Prostate gland (tissue), 2 donors: ENCODE data around the gene MORC4. TPM values are rescaled to one million over a fixed set of nuclear protein-coding genes. Genes with fewer than 3 reads are reported as not detected.

ENCODE experiments used
- DNase-seq: peaks from one replicate; pipeline ENCODE4 v3.0.0-alpha.2; 2019; ENCODE audit warnings: low spot score
- H3K27ac ChIP-seq, 2 donors: fragments of 200-600 bp; sonication (generic); 2 replicates each; pipeline ENCODE4 v1.5.1; 2017 to 2019
- H3K27me3 ChIP-seq: fragments of 200-600 bp; sonication (generic); replicated peaks from 2 replicates; pipeline ENCODE4 v1.5.1; 2019; ENCODE audit not compliant: insufficient read depth
- H3K36me3 ChIP-seq, 2 donors: fragments of 200-600 bp; sonication (generic); 1 replicate in 1 of 2; 2 replicates in 1 of 2; pipeline versions ENCODE4 v1.5.1 to v1.8.1; 2017 to 2019
- H3K4me1 ChIP-seq: fragments of 200-600 bp; sonication (generic); replicated peaks from 2 replicates; pipeline ENCODE4 v1.5.1; 2019
- H3K4me3 ChIP-seq, 2 donors: fragments of 200-600 bp; sonication (generic); 2 replicates each; pipeline ENCODE4 v1.5.1; 2017 to 2019
- H3K9me3 ChIP-seq: fragments of 200-600 bp; sonication (generic); 2 replicates; pipeline ENCODE4 v1.5.1; 2017
- CTCF ChIP-seq, 4 experiments: fragments of 200-600 bp in 2 of 4; fragments of 450-650 bp in 2 of 4; sonication (generic) in 2 of 4; IDR thresholded peaks; 1 replicate in 3 of 4; 2 replicates in 1 of 4; pipeline ENCODE4 v1.5.1; 2016 to 2019; ENCODE audit warnings: antibody characterized with exemption in 4 of 4, mild to moderate bottlenecking in 2 of 4, moderate library complexity in 2 of 4
- POLR2A ChIP-seq: fragments of 450-650 bp; IDR thresholded peaks from one replicate; pipeline ENCODE4 v1.6.1; 2016; ENCODE audit warnings: antibody characterized with exemption, mild to moderate bottlenecking
- POLR2AphosphoS5 ChIP-seq: sonication (generic); formaldehyde crosslinking; IDR thresholded peaks from one replicate; pipeline ENCODE4 v1.6.1; 2017; ENCODE audit warnings: antibody characterized with exemption
- WGBS: methylation state at CpG from one replicate; pipeline ENCODE4 v1.1.5; 2018; 5-methylcytosine and 5-hydroxymethylcytosine counted together
- intact Hi-C: fragments of 100-400 bp; cut with DNase I; formaldehyde crosslinking; loops from one replicate; pipeline ENCODE4 v1.14.2; 2022
- total RNA-seq, 2 donors: library from RNA; depleted of rRNA; stranded (reverse); fragments of >200 nt; gene quantifications; one replicate each; pipeline ENCODE4 v1.1.0, GENCODE V29; 2016

Gene MORC4
- total RNA-seq, 2 donors from 2014 or later, result 20.4 to 36.1 TPM

- Histone ChIP-seq H3K27me3 (no peaks in the 10 kb centered on the region), H3K27ac (no peak overlapping the region), H3K4me1 (no peaks in the 10 kb centered on the region), H3K9me3 (no peaks in the 10 kb centered on the region), H3K4me3 (no peak overlapping the region), H3K36me3 (no peaks in the 10 kb centered on the region)
- DNase-seq, result no peak
- intact Hi-C loops, result loop anchor here (5.0 kb wide), 1 partner anchor 51 kb away; the partner anchor contains the start of gene RIPPLY1
- TF ChIP-seq POLR2AphosphoS5, result no peak
- TF ChIP-seq CTCF (IDR thresholded peaks at IDR 0.05), result peak in 1 of 4 experiments; percentile 9
- TF ChIP-seq POLR2A, result no peak
- WGBS, result 34% methylated on average over 1 of the region's 1 CpG
These were observed 47.0 kb downstream of the MORC4 start for GRCh38 chrX:106952988-106953387.

- no peak overlapping the region for H3K4me3 ChIP-seq
- H3K36me3 ChIP-seq, result no peaks in the 10 kb centered on the region
- H3K27ac ChIP-seq, result no peak overlapping the region
- DNase-seq, result no peak
- H3K9me3 ChIP-seq, result no peaks in the 10 kb centered on the region
- H3K27me3 ChIP-seq, result no peaks in the 10 kb centered on the region
- intact Hi-C loops, result loop anchor here (5.0 kb wide), 1 partner anchor 50 kb away; the partner anchor contains the start of gene RIPPLY1
- TF ChIP-seq CTCF (IDR thresholded peaks at IDR 0.05) (no peak), POLR2A (no peak), POLR2AphosphoS5 (no peak)
- no peaks in the 10 kb centered on the region for H3K4me1 ChIP-seq
- WGBS, result 96% methylated on average over 2 of the region's 2 CpGs
These were observed 47.5 kb downstream of the MORC4 start for GRCh38 chrX:106952538-106952937.

GRCh38 chrX:106952089-106952488, 47.9 kb downstream of the MORC4 start:
- Histone ChIP-seq H3K27me3 (no peaks in the 10 kb centered on the region), H3K9me3 (no peaks in the 10 kb centered on the region), H3K27ac (no peak overlapping the region), H3K4me3 (no peak overlapping the region), H3K36me3 (no peaks in the 10 kb centered on the region), H3K4me1 (no peaks in the 10 kb centered on the region)
- 97% methylated on average over 3 of the region's 3 CpGs for WGBS
- intact Hi-C loops, result loop anchor here (5.0 kb wide), 1 partner anchor 50 kb away; the partner anchor contains the start of gene RIPPLY1
- no peak for DNase-seq
- TF ChIP-seq CTCF (IDR thresholded peaks at IDR 0.05) (no peak), POLR2A (no peak), POLR2AphosphoS5 (no peak)

GRCh38 chrX:106951230-106951629, 48.8 kb downstream of the MORC4 start:
- TF ChIP-seq POLR2AphosphoS5 (no peak), CTCF (IDR thresholded peaks at IDR 0.05) (no peak), POLR2A (no peak)
- no peak overlapping the region for H3K27ac ChIP-seq
- H3K9me3 ChIP-seq, result no peaks in the 10 kb centered on the region
- no peaks in the 10 kb centered on the region for H3K36me3 ChIP-seq
- H3K4me3 ChIP-seq, result no peak overlapping the region
- H3K4me1 ChIP-seq, result no peaks in the 10 kb centered on the region
- H3K27me3 ChIP-seq, result no peaks in the 10 kb centered on the region
- WGBS, result 96% methylated on average over 6 of the region's 6 CpGs
- intact Hi-C loops, result loop anchor here (5.0 kb wide), 1 partner anchor 49 kb away; the partner anchor contains the start of gene RIPPLY1
- DNase-seq, result no peak

- Histone ChIP-seq H3K36me3 (no peaks in the 10 kb centered on the region), H3K4me3 (no peak overlapping the region), H3K27ac (no peak overlapping the region), H3K27me3 (no peaks in the 10 kb centered on the region), H3K4me1 (no peaks in the 10 kb centered on the region), H3K9me3 (no peaks in the 10 kb centered on the region)
- WGBS, result 81% methylated on average over 2 of the region's 2 CpGs
- DNase-seq, result no peak
- TF ChIP-seq CTCF (IDR thresholded peaks at IDR 0.05) (no peak), POLR2AphosphoS5 (no peak)
- intact Hi-C loops, result loop anchor here (5.0 kb wide), 1 partner anchor 48 kb away; the partner anchor contains the start of gene RIPPLY1
These were observed 49.6 kb downstream of the MORC4 start for GRCh38 chrX:106950381-106950780.
